Spleen (tissue), 11 donors: ENCODE measurements around the gene SNAP29. TPM values are rescaled to one million over a fixed set of nuclear protein-coding genes. Genes with fewer than 3 reads are reported as not detected.
"Not testable (repeated sequence)": the region's sequence is repeated elsewhere in the genome, so short reads cannot be mapped to it uniquely, and the experiment has no call there.

Experiments used
- DNase-seq: peaks from one replicate; pipeline ENCODE4 v3.0.0-alpha.2; 2020
- H3K27ac ChIP-seq, 8 donors: fragments of 200-600 bp; sonication (generic) in 7 of 8; 1 replicate in 4 of 8; 2 replicates in 4 of 8; pipeline versions ENCODE4 v1.5.0 to v1.8.0; 2016 to 2021; ENCODE audit warnings: inconsistent platforms in 4 of 8, mild to moderate bottlenecking in 4 of 8, moderate library complexity in 1 of 8
- H3K27me3 ChIP-seq, 7 donors: fragments of 200-600 bp; sonication (generic) in 6 of 7; replicated peaks in 1 of 7; 1 replicate in 4 of 7; 2 replicates in 3 of 7; pipeline versions ENCODE4 v1.5.0 to v1.8.0; 2016 to 2021; ENCODE audit warnings: inconsistent platforms in 3 of 7, mild to moderate bottlenecking in 1 of 7
- H3K36me3 ChIP-seq, 6 donors: fragments of 200-600 bp; sonication (generic) in 5 of 6; 1 replicate in 4 of 6; 2 replicates in 2 of 6; pipeline versions ENCODE4 v1.5.0 to v1.8.0; 2016 to 2021; ENCODE audit warnings: inconsistent platforms in 2 of 6
- H3K4me1 ChIP-seq, 6 donors: fragments of 200-600 bp; sonication (generic) in 5 of 6; 1 replicate in 3 of 6; 2 replicates in 3 of 6; pipeline versions ENCODE4 v1.5.0 to v1.8.0; 2016 to 2021; ENCODE audit warnings: inconsistent platforms in 3 of 6
- H3K4me3 ChIP-seq, 8 donors: fragments of 200-600 bp; sonication (generic) in 7 of 8; 1 replicate in 4 of 8; 2 replicates in 4 of 8; pipeline versions ENCODE4 v1.5.0 to v1.8.0; 2016 to 2021; ENCODE audit warnings: inconsistent platforms in 4 of 8, mild to moderate bottlenecking in 4 of 8, moderate library complexity in 2 of 8
- H3K9me3 ChIP-seq, 8 donors: fragments of 200-600 bp; sonication (generic) in 7 of 8; 1 replicate in 4 of 8; 2 replicates in 4 of 8; pipeline versions ENCODE4 v1.5.0 to v1.8.0; 2016 to 2021; ENCODE audit warnings: inconsistent platforms in 4 of 8
- POLR2A ChIP-seq, 3 donors: fragments of 450-650 bp; IDR thresholded peaks; one replicate each; pipeline ENCODE4 v1.5.1; 2017; ENCODE audit warnings: antibody characterized with exemption in 3 of 3, mild to moderate bottlenecking in 1 of 3
- POLR2AphosphoS5 ChIP-seq, 3 donors: sonication (generic); formaldehyde crosslinking; IDR thresholded peaks; one replicate each; pipeline ENCODE4 v1.5.1; 2017; ENCODE audit warnings: antibody characterized with exemption in 3 of 3
- WGBS, 5 donors: extraction: QIAGEN DNeasy Blood & Tissue Kit in 3 of 5; methylation state at CpG; one replicate each; pipeline versions ENCODE4 v1.1.5 to v1.1.7; 2013 to 2018; 5-methylcytosine and 5-hydroxymethylcytosine counted together
- intact Hi-C: fragments of 100-400 bp; cut with DNase I; formaldehyde crosslinking; loops from one replicate; pipeline ENCODE4 v1.15.0; 2023; ENCODE audit warnings: low total_unique reads
- polyA plus RNA-seq, 3 donors: library from polyadenylated mRNA; stranded (reverse); fragments of 200-250 nt; gene quantifications; one replicate each; pipeline ENCODE4 v1.2.1, GENCODE V29; 2013
- total RNA-seq, 7 donors: library from RNA; depleted of rRNA in 3 of 7; stranded (reverse); fragments of >200 nt in 3 of 7; fragmentation: NEBNext Ultra II Directional in 4 of 7; extraction: Animal tissue kit (Norgen Biotek cat#: 25700) in 4 of 7; gene quantifications; one replicate each; pipeline versions ENCODE4 v1.1.0 to v1.2.1, GENCODE V29; 2016 to 2021
- TF ChIP-seq, protein P1 (sequence below), 11 experiments: fragments of 200-600 bp in 7 of 11; fragments of 450-650 bp in 4 of 11; sonication (generic) in 4 of 11; IDR thresholded peaks in 8 of 11; conservative IDR thresholded peaks in 3 of 11; 1 replicate in 7 of 11; 2 replicates in 4 of 11; pipeline versions ENCODE4 v1.4.0 to v1.8.0; 2016 to 2021; ENCODE audit warnings: antibody characterized with exemption in 11 of 11, inconsistent platforms in 4 of 11, mild to moderate bottlenecking in 1 of 11
- donor health status: healthy with polysubstance abuse.
- donor health status: DM: no; HTN: no; CAD: no; lungs with moderate emphysema.
- donor health status: DM: no; HTN: no; CAD: no.
- donor health status: Bipolar disorder and iron deficiency.
- donor health status: healthy.
- donor health status: DM: no; HTN: no; CAD: no.
- donor health status: DM: yes; HTN: yes; CAD: no.

Gene SNAP29
- total and polyA plus RNA-seq, 10 donors: 13.7 to 33.5 (median 23.8) TPM

DNA sequence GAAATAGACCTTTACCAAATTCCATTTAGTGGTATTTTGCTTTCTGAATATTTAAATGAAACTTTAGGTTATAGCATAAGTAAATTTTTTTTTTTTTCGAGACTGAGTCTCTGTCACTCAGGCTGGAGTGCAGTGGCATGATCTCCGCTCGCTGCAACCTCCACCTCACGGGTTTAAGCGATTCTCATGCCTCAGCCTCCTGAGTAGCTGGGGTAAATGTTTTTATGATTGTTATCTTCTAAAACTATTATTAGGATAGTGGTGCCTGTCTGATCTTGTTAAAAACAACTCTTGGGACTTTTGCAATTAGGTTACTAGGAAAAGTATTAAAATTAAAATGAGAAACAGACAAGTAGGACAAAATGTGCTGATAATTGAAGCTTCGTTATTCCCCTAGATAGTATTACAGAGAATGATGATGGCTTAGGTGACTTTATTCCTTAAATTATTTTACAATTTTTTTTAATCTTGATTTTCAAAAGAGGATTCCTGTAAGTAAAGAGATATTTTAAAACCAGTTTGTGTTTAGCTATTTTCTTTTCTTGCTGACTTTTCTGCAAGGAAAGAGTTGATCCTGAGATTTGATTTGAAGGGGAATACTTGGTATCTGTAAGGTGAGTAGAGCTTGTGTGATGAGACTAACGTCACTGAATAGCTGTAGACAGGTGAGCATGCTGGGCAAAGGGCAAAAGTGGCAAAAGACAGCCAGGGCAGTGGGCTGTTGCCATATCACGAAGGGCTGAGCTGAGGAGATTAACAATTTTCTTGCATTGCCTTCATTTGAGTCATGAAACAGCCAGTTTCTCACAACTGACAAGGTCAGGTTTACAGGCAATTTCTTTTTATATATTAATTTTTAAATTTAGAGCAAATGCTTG, 79.2 kb downstream of the SNAP29 start:
- Histone ChIP-seq H3K36me3 (peaks cover 0 to 79% (median 28%) of the 10 kb centered on the region in 6 donors), H3K9me3 (no peaks in the 10 kb centered on the region), H3K27ac (no peak overlapping the region), H3K27me3 (no peaks in the 10 kb centered on the region), H3K4me1 (peaks cover 28 to 92% (median 73%) of the 10 kb centered on the region in 6 donors), H3K4me3 (no peak overlapping the region)
- TF ChIP-seq POLR2A (IDR thresholded peaks at IDR 0.05): no peak
- TF ChIP-seq POLR2AphosphoS5 (IDR thresholded peaks at IDR 0.05): no peak
- TF ChIP-seq, protein P1, sequence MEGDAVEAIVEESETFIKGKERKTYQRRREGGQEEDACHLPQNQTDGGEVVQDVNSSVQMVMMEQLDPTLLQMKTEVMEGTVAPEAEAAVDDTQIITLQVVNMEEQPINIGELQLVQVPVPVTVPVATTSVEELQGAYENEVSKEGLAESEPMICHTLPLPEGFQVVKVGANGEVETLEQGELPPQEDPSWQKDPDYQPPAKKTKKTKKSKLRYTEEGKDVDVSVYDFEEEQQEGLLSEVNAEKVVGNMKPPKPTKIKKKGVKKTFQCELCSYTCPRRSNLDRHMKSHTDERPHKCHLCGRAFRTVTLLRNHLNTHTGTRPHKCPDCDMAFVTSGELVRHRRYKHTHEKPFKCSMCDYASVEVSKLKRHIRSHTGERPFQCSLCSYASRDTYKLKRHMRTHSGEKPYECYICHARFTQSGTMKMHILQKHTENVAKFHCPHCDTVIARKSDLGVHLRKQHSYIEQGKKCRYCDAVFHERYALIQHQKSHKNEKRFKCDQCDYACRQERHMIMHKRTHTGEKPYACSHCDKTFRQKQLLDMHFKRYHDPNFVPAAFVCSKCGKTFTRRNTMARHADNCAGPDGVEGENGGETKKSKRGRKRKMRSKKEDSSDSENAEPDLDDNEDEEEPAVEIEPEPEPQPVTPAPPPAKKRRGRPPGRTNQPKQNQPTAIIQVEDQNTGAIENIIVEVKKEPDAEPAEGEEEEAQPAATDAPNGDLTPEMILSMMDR (IDR thresholded peaks at IDR 0.05 in 8 of 11, conservative IDR thresholded peaks at IDR 0.05 in 3 of 11): no peak
- intact Hi-C loops: no loop called here
- DNase-seq: no peak
- 81 to 92% (median 89%) methylated on average over 8 of the region's 8 CpGs for WGBS, 5 donors

DNA sequence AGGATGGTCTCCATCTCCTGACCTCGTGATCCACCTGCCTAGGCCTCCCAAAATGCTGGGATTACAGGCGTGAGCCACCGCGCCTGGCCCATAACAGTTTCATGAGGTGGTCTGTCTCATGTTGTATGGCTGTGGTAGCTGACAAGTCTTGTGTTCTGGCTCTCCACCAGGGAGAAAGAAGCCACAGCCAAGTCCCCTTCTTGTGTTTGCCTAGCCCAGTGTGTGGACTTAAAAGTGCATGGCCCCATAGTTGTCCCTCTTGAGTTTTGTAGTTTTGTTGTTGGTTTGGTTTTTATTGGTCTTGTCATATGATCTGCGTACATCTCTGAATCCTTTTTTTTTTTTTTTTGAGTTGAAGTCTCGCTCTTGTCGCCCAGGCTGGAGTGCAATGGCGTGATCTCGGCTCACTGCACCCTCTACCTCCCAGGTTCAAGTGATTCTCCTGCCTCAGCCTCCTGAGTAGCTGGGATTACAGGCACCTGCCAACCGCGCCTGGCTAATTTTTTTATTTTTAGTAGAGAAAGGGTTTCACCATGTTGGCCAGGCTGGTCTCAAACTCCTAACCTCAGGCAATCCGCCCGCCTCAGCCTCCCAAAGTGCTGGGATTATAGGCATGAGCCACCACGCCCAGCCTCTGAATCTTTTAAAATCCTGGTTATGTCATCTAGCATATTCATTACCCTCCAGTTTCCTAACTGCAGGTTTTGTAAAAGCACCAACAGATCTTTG, 80.8 kb downstream of the SNAP29 start:
- H3K27ac ChIP-seq, H3K27me3 ChIP-seq, H3K4me3 ChIP-seq, H3K9me3 ChIP-seq, intact Hi-C loops, DNase-seq: not testable (repeated sequence)
- Histone ChIP-seq H3K36me3 (peaks cover 0 to 63% (median 19%) of the 10 kb centered on the region in 6 donors), H3K4me1 (peaks cover 28 to 94% (median 77%) of the 10 kb centered on the region in 6 donors)
- 95 to 97% (median 96%) methylated on average over 14 of the region's 14 CpGs for WGBS, 5 donors

DNA sequence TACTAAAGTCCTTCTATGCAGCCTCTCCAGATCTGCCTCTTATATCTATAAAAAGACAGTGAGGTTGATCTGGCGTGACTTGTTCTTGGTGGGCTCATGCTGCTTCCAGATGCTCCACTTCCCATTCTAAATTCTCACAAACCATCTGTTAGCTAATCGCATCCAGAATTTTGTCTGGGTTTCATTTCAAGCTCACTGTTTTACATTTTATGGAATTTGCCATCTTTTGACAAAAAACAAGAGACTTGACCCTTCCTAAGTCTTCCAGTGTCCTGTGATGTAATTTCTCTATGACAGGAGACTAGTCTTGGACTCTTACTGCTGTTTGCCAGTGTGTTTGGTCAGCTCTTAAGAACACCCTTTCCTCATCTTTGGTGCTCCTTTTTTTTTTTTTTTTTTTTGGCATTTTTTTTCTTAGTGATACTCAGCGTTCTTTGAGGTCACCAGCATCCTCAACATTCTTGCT, 81.4 kb downstream of the SNAP29 start:
- Histone ChIP-seq H3K4me1 (peaks cover 28 to 96% (median 77%) of the 10 kb centered on the region in 6 donors), H3K36me3 (peaks cover 0 to 57% (median 13%) of the 10 kb centered on the region in 6 donors), H3K27me3 (no peaks in the 10 kb centered on the region), H3K9me3 (no peaks in the 10 kb centered on the region), H3K4me3 (no peak overlapping the region), H3K27ac (no peak overlapping the region)
- intact Hi-C loops: no loop called here
- DNase-seq: no peak
- 67 to 82% (median 80%) methylated on average over 3 of the region's 3 CpGs for WGBS, 5 donors
- TF ChIP-seq, protein P1 (IDR thresholded peaks at IDR 0.05 in 8 of 11, conservative IDR thresholded peaks at IDR 0.05 in 3 of 11): no peak
- TF ChIP-seq POLR2A (IDR thresholded peaks at IDR 0.05) (no peak), POLR2AphosphoS5 (IDR thresholded peaks at IDR 0.05) (no peak)

Other genes with a start within 250 kb of the SNAP29 start
- under 1 TPM in 1 of 7 donors, not detected in 6; 0.14 TPM for gene SERPIND1, start 84.9 kb upstream of the SNAP29 start, total RNA-seq
- under 1 TPM; 0.03 to 0.13 (median 0.04) TPM for gene SERPIND1, start 84.9 kb upstream of the SNAP29 start, polyA plus RNA-seq
- 100 to 1,000 TPM in 6 of 7 donors, 10 to 100 TPM in 1; 86.2 to 143 (median 122) TPM for gene PI4KA, start 196 bp upstream of the SNAP29 start, total RNA-seq
- gene PI4KA, start 196 bp upstream of the SNAP29 start, polyA plus RNA-seq: 10 to 100 TPM; 29.8 to 48.1 (median 35.3) TPM
- gene CRKL, start 58.4 kb downstream of the SNAP29 start, total RNA-seq: 10 to 100 TPM; 56.7 to 65.3 (median 58.1) TPM
- gene CRKL, start 58.4 kb downstream of the SNAP29 start, polyA plus RNA-seq: 10 to 100 TPM; 11.5 to 17.9 (median 12.2) TPM
- 1 to 10 TPM; 3.7 to 8.7 (median 6.1) TPM for gene AIFM3, start 108.2 kb downstream of the SNAP29 start, total RNA-seq
- 1 to 10 TPM; 2.0 to 6.0 (median 5.3) TPM for gene AIFM3, start 108.2 kb downstream of the SNAP29 start, polyA plus RNA-seq
- 10 to 100 TPM; 52.5 to 76.2 (median 62.6) TPM for gene LZTR1, start 123.3 kb downstream of the SNAP29 start, total RNA-seq
- 10 to 100 TPM; 21.9 to 44.5 (median 32.6) TPM for gene LZTR1, start 123.3 kb downstream of the SNAP29 start, polyA plus RNA-seq
- gene THAP7, start 143.1 kb downstream of the SNAP29 start, total RNA-seq: 10 to 100 TPM; 16.7 to 38.7 (median 26.5) TPM
- gene THAP7, start 143.1 kb downstream of the SNAP29 start, polyA plus RNA-seq: 10 to 100 TPM; 31.8 to 53.3 (median 47.5) TPM
- 10 to 100 TPM in 2 of 7 donors, 1 to 10 TPM in 5; 3.2 to 14.4 (median 4.5) TPM for gene P2RX6, start 156.2 kb downstream of the SNAP29 start, total RNA-seq
- 1 to 10 TPM in 2 of 3 donors, under 1 TPM in 1; 0.86 to 5.6 (median 2.7) TPM for gene P2RX6, start 156.2 kb downstream of the SNAP29 start, polyA plus RNA-seq
- under 1 TPM in 4 of 7 donors, not detected in 3; 0.13 to 0.95 (median 0.30) TPM for gene SLC7A4, start 173.6 kb downstream of the SNAP29 start, total RNA-seq
- under 1 TPM; 0.11 to 0.42 (median 0.29) TPM for gene SLC7A4, start 173.6 kb downstream of the SNAP29 start, polyA plus RNA-seq
- gene LRRC74B, start 186.9 kb downstream of the SNAP29 start, total RNA-seq: not detected
- gene LRRC74B, start 186.9 kb downstream of the SNAP29 start, polyA plus RNA-seq: under 1 TPM in 1 of 3 donors, not detected in 2; 0.03 TPM